ENCODE measurements around the gene FIG4. TPM values are rescaled to one million over a fixed set of nuclear protein-coding genes. Genes with fewer than 3 reads are reported as not detected.

The FIG4 gene
- total RNA-seq, 1 experiment from 2014 or later: 21.3 TPM

- Mint-ChIP-seq H3K4me1 (peaks cover 5% of the 10 kb centered on the region; the same call in 1 of the 2 replicates), H3K4me3 (no peak overlapping the region), H3K9me3 (no peaks in the 10 kb centered on the region), H3K27ac (no peak overlapping the region), H3K27me3 (ENCODE audit: low read depth) (no peaks in the 10 kb centered on the region), H3K36me3 (peaks cover 3% of the 10 kb centered on the region)
- TF ChIP-seq PREB (CRISPR knock-in tag; IDR thresholded peaks at IDR 0.05; ENCODE audit: borderline replicate concordance) (no peak), OVOL2 (CRISPR knock-in tag; IDR thresholded peaks at IDR 0.05; ENCODE audit: borderline replicate concordance) (no peak), ZNF232 (CRISPR knock-in tag; IDR thresholded peaks at IDR 0.05) (no peak), MXD4 (CRISPR knock-in tag; IDR thresholded peaks at IDR 0.05; ENCODE audit: borderline replicate concordance) (no peak), RELA (CRISPR knock-in tag; IDR thresholded peaks at IDR 0.05; ENCODE audit: borderline replicate concordance) (no peak), SP1 (CRISPR knock-in tag; conservative IDR thresholded peaks at IDR 0.05) (no peak), CREB1 (CRISPR knock-in tag; IDR thresholded peaks at IDR 0.05) (no peak), NR3C1 (CRISPR knock-in tag; conservative IDR thresholded peaks at IDR 0.05; ENCODE audit: low read depth) (no peak), ZBTB43 (CRISPR knock-in tag; IDR thresholded peaks at IDR 0.05) (no peak), ZNF263 (CRISPR knock-in tag; IDR thresholded peaks at IDR 0.05; ENCODE audit: low read depth) (no peak), ZNF671 (CRISPR knock-in tag; IDR thresholded peaks at IDR 0.05) (no peak)
- no peak for ATAC-seq
- ChIA-PET CTCF (interaction anchor here (1.0 kb wide), 1 partner anchor 259 kb away, joined by 3 read pairs; no protein-coding TSS in a partner anchor), POLR2A (no interaction called here)
- no peak for DNase-seq (ENCODE audit: low spot score)
Observed at GRCh38 chr6:109781001-109781400, 89.9 kb downstream of the FIG4 start.

- Mint-ChIP-seq H3K4me3 (no peak overlapping the region), H3K27me3 (ENCODE audit: low read depth) (no peaks in the 10 kb centered on the region), H3K36me3 (peaks cover 12% of the 10 kb centered on the region), H3K27ac (no peak overlapping the region), H3K4me1 (peaks cover 5% of the 10 kb centered on the region; the same call in 1 of the 2 replicates), H3K9me3 (no peaks in the 10 kb centered on the region)
- ChIA-PET POLR2A (no interaction called here), CTCF (interaction anchor here (0.6 to 5.1 kb wide), 35 partner anchors 9 to 607 kb away, joined by 3 to 97 read pairs (median 4); no protein-coding TSS in a partner anchor)
- no peak for DNase-seq (ENCODE audit: low spot score)
- TF ChIP-seq HMGXB4 (CRISPR knock-in tag; IDR thresholded peaks at IDR 0.05) (no peak), ATF2 (CRISPR knock-in tag; IDR thresholded peaks at IDR 0.05; ENCODE audit: borderline replicate concordance, low read depth) (no peak), MXD4 (CRISPR knock-in tag; IDR thresholded peaks at IDR 0.05; ENCODE audit: borderline replicate concordance) (no peak), JAZF1 (CRISPR knock-in tag; IDR thresholded peaks at IDR 0.05) (no peak), CREM (CRISPR knock-in tag; IDR thresholded peaks at IDR 0.05) (no peak), EMX1 (CRISPR knock-in tag; IDR thresholded peaks at IDR 0.05) (no peak), SP1 (CRISPR knock-in tag; conservative IDR thresholded peaks at IDR 0.05) (no peak), NR3C1 (CRISPR knock-in tag; conservative IDR thresholded peaks at IDR 0.05; ENCODE audit: low read depth) (no peak), FOXK1 (CRISPR knock-in tag; IDR thresholded peaks at IDR 0.05) (no peak), USF1 (CRISPR knock-in tag; IDR thresholded peaks at IDR 0.05) (no peak), MLX (CRISPR knock-in tag; IDR thresholded peaks at IDR 0.05) (no peak), ZNF219 (CRISPR knock-in tag; IDR thresholded peaks at IDR 0.05; ENCODE audit: borderline replicate concordance) (no peak), ELF4 (CRISPR knock-in tag; IDR thresholded peaks at IDR 0.05; ENCODE audit: low read depth) (no peak), NR2C2 (CRISPR knock-in tag; IDR thresholded peaks at IDR 0.05) (no peak), AR (CRISPR knock-in tag; IDR thresholded peaks at IDR 0.05) (no peak)
- ATAC-seq: no peak
Observed at GRCh38 chr6:109782491-109782999, 91.4 kb downstream of the FIG4 start.

Data from WTC11 (cell line).